Ectodermal cell (in vitro differentiated cells): Measurements from ENCODE around the gene MYH6.

Source experiments
- H3K27ac ChIP-seq: 2 replicates; pipeline ENCODE4 v1.7.0; 2013; ENCODE audit warnings: mild to moderate bottlenecking, low read depth, low read length; ENCODE audit not compliant: insufficient read depth, poor library complexity, severe bottlenecking
- H3K27me3 ChIP-seq: 2 replicates; pipeline ENCODE4 v1.7.0; 2013; ENCODE audit warnings: mild to moderate bottlenecking, low read length; ENCODE audit not compliant: insufficient read depth, control insufficient read depth, poor library complexity, severe bottlenecking
- H3K36me3 ChIP-seq: one replicate; pipeline ENCODE4 v1.7.0; 2013; ENCODE audit warnings: low read length; ENCODE audit not compliant: control insufficient read depth, insufficient read depth
- H3K4me1 ChIP-seq: one replicate; pipeline ENCODE4 v1.7.0; 2013; ENCODE audit warnings: low read length; ENCODE audit not compliant: control insufficient read depth, insufficient read depth
- H3K4me3 ChIP-seq: 2 replicates; pipeline ENCODE4 v1.7.0; 2013; ENCODE audit warnings: low read depth, low read length, control low read depth; ENCODE audit not compliant: insufficient read depth
- H3K9me3 ChIP-seq: 2 replicates; pipeline ENCODE4 v1.7.0; 2013; ENCODE audit warnings: mild to moderate bottlenecking, low read length, moderate library complexity; ENCODE audit not compliant: control insufficient read depth
- WGBS, 2 experiments: methylation state at CpG; one replicate each; pipeline ENCODE4 v1.1.7; 2013; ENCODE audit warnings: missing lambda C conversion rate in 2 of 2; 5-methylcytosine and 5-hydroxymethylcytosine counted together

Gene MYH6

DNA sequence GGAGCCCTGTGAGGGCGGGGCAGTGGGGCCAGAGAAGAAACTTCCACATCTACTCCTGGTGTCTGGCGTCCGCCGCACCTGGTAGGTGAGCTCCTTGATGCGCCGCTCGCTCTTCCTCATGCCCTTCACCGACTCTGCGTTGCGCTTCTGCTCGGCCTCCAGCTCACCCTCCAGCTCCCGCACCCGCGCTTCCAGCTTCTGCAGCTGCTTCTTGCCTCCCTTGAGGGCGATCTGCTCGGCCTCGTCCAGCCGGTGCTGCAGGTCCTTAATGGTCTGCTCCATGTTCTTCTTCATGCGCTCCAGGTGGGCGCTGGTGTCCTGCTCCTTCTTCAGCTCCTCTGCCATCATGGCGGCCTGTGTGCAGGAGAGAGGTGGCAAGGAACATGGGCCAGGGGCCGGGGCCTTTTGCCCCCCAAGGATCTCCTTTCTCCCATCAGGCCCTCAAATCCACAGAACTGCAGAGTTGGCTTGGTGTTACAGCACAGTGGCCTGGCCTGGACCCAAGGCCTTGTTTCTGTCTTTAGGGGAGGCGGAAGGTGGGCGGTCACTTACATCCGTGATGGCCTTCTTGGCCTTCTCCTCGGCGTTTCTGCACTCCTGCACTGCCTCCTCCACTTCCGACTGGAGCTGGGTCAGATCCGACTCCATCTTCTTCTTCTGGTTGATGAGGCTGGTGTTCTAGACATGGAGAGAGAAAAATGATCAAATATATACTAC, 23.6 kb downstream of the MYH6 start:
- H3K27ac ChIP-seq: no peak overlapping the region
- no peaks in the 10 kb centered on the region for H3K27me3 ChIP-seq
- H3K36me3 ChIP-seq: no peaks in the 10 kb centered on the region
- H3K4me3 ChIP-seq: no peak overlapping the region
- 94% methylated on average over 29 of the region's 29 CpGs for WGBS, 2 experiments
- no peaks in the 10 kb centered on the region for H3K4me1 ChIP-seq
- no peaks in the 10 kb centered on the region for H3K9me3 ChIP-seq

GRCh38 chr14:23382731-23383440, 25.2 kb downstream of the MYH6 start:
- 89 to 92% methylated on average over 9 of the region's 10 CpGs for WGBS, 2 experiments
- H3K27me3 ChIP-seq: no peaks in the 10 kb centered on the region
- no peak overlapping the region for H3K27ac ChIP-seq
- no peaks in the 10 kb centered on the region for H3K9me3 ChIP-seq
- no peaks in the 10 kb centered on the region for H3K4me1 ChIP-seq
- no peaks in the 10 kb centered on the region for H3K36me3 ChIP-seq
- H3K4me3 ChIP-seq: no peak overlapping the region

DNA sequence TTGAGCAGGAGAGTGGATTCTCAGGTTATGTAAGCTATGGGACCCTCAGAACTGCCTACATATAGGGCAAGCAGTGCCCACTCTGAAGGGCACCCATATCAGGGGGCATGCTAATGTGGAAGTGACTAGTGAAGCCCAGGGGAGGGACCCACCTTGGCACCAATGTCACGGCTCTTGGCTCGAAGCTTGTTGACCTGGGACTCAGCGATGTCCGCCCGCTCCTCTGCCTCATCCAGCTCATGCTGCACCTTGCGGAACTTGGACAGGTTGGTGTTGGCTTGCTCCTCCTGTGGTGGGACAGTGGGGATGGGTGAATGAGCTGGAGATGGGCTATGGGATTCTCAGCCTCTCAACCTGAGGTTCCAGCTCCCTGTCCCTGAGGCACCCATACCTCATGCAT, 25.8 kb downstream of the MYH6 start:
- Histone ChIP-seq H3K36me3 (no peaks in the 10 kb centered on the region), H3K4me1 (peaks cover 2% of the 10 kb centered on the region), H3K4me3 (no peak overlapping the region), H3K27me3 (no peaks in the 10 kb centered on the region), H3K27ac (no peak overlapping the region), H3K9me3 (no peaks in the 10 kb centered on the region)
- 95 to 98% methylated on average over 6 of the region's 6 CpGs for WGBS, 2 experiments

DNA sequence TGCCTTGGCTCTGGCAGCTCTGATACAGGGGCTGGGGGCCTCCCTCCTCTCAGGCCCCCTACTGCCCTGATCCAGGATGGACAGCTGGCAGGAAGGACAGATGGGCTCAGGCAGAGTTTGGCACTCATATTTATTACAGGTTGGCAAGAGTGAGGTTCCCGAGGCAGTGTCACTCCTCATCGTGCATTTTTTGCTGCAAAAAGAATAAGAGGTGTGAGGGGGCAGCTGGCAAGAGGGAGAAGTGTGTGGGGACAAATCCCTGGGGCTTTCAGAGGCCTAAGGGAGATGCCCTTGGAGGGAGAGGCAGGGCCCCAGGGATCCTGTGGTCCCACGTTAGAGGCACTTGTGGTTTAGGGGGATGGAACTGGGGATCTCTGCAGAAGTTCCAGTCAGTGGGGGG, 26.2 kb downstream of the MYH6 start:
- H3K4me3 ChIP-seq: no peak overlapping the region
- 81 to 86% methylated on average over 3 of the region's 3 CpGs for WGBS, 2 experiments
- H3K9me3 ChIP-seq: no peaks in the 10 kb centered on the region
- H3K4me1 ChIP-seq: peaks cover 6% of the 10 kb centered on the region
- H3K27ac ChIP-seq: no peak overlapping the region
- H3K36me3 ChIP-seq: no peaks in the 10 kb centered on the region
- no peaks in the 10 kb centered on the region for H3K27me3 ChIP-seq

GRCh38 chr14:23380976-23381375, 27.1 kb downstream of the MYH6 start:
- WGBS, 2 experiments: 74 to 77% methylated on average over 4 of the region's 4 CpGs
- Histone ChIP-seq H3K9me3 (no peaks in the 10 kb centered on the region), H3K36me3 (no peaks in the 10 kb centered on the region), H3K4me1 (peaks cover 14% of the 10 kb centered on the region), H3K27me3 (no peaks in the 10 kb centered on the region), H3K4me3 (no peak overlapping the region), H3K27ac (no peak overlapping the region)

DNA sequence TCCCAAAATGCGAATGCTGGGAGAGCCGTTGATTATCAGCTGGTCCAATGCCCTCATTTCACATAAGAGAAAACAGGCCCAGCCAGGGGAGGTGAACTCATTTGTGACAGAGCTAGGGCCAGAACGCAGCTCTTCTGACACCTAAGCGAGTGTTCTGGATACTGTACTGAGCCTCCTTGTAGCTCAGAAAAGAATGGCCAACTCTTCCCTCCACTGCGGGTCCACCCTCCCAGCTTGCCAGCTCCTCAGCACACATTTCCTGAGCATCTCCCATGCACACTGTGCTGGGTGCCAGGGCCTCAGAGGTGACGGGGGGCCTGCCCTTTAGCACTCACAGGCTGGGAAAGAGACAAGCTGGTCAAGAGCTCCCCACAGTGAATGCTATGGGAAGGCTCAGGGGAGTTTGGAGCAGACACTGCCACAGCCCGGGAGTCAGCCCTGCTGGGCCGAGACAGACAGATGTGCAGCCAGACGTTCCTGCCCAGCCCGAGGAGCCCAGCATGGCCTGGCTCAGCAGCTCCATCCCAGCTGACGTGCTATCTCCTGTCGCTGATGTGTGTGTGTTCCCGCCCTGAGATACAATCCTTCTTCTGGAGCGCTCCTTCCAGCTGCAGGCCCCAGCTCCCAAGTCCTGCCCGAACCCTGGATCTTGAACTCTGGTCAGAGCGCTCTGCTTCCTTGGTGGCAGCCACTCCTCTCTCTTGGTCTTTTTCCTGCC, 27.7 kb downstream of the MYH6 start:
- H3K9me3 ChIP-seq: no peaks in the 10 kb centered on the region
- H3K27me3 ChIP-seq: no peaks in the 10 kb centered on the region
- no peak overlapping the region for H3K27ac ChIP-seq
- H3K4me3 ChIP-seq: no peak overlapping the region
- H3K4me1 ChIP-seq: peaks cover 14% of the 10 kb centered on the region
- 83 to 85% methylated on average over 16 of the region's 16 CpGs for WGBS, 2 experiments
- H3K36me3 ChIP-seq: no peaks in the 10 kb centered on the region

DNA sequence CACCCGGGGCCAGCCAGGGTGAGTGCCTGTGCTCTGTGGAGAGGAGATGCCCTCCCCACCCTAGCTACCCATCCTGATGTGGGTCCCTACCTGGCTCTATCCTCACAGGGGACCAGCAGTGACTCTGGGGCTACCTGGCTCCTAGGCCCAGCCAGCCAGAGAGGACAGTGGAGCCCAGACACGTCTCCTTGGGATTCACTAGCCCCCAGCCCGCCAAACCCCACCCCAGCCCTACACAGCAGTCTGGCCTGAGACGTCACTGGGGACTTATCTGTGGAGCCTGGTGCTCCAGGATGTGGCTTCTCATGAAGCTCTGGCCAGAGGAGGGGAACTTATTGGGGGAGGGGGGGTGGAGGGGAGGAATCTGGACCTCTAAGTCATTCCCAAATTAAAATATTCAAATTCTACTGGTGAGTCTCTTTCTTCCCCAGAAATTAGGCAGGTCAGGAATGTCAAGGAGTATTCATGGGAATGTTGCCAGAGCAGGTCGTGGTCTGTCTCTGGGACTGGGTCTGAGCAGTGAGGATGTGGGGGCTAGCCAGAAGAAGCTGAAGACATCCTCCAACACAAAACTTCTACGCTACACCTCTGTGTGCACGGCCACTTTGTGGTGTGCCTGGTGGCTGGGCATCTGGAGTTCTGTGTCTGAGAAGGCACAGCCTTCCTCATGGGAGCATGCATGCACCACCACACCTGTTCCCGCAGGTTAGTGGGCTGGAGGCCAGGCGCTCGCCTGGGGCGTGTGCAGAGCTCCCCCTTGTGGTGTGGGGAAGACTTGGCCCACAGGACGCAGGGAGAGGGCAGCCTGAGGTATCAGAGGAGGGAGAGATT, 28.5 kb downstream of the MYH6 start:
- WGBS, 2 experiments: 54 to 58% methylated on average over 11 to 12 of the region's 12 CpGs
- Histone ChIP-seq H3K4me3 (no peak overlapping the region), H3K27me3 (no peaks in the 10 kb centered on the region), H3K9me3 (no peaks in the 10 kb centered on the region), H3K36me3 (no peaks in the 10 kb centered on the region), H3K27ac (no peak overlapping the region), H3K4me1 (peaks cover 14% of the 10 kb centered on the region)

GRCh38 chr14:23378612-23379220, 29.4 kb downstream of the MYH6 start:
- Histone ChIP-seq H3K27me3 (no peaks in the 10 kb centered on the region), H3K4me1 (peaks cover 14% of the 10 kb centered on the region), H3K9me3 (no peaks in the 10 kb centered on the region), H3K36me3 (no peaks in the 10 kb centered on the region), H3K4me3 (no peak overlapping the region), H3K27ac (no peak overlapping the region)
- WGBS, 2 experiments: 83 to 84% methylated on average over 11 of the region's 11 CpGs

GRCh38 chr14:23377573-23378563, 30.2 kb downstream of the MYH6 start:
- Histone ChIP-seq H3K4me3 (no peak overlapping the region), H3K9me3 (no peaks in the 10 kb centered on the region), H3K27me3 (no peaks in the 10 kb centered on the region), H3K36me3 (no peaks in the 10 kb centered on the region), H3K4me1 (peaks cover 14% of the 10 kb centered on the region), H3K27ac (no peak overlapping the region)
- WGBS, 2 experiments: 92 to 93% methylated on average over 14 of the region's 14 CpGs
